ENCODE results near the gene COL12A1. TPM values are rescaled to one million over a fixed set of nuclear protein-coding genes. Genes with fewer than 3 reads are reported as not detected.

Gene COL12A1
- polyA plus RNA-seq, 4 donors = 0.67 to 32.3 (median 7.1) TPM

DNA sequence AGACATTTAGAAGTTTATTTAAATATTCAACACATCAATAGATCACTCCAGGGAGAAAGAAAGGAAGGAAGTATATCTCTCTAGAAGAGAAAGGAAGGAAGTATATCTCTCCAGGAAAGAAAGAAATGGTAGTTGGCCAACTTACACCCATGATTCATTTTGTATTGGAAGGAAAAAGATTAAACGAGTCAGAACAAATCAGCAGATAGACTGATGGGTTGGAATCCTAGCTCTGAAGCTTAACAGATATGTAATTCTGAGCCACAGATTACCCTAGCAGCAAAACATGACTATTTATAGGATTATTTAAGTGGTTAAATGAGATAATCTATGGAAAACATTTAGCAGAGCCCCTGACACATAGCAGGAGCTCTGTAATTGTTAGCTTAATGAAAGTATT, 27.1 kb downstream of the COL12A1 start:
- Histone ChIP-seq H3K9me3 (ENCODE audit: control insufficient read depth in 2 of 2, insufficient read depth in 1 of 2, low read depth in 1 of 2, low read length in 1 of 2) (no peaks in the 10 kb centered on the region), H3K27ac (ENCODE audit: low read depth in 1 of 3, low read length in 2 of 3) (no peak overlapping the region), H3K36me3 (ENCODE audit: control insufficient read depth in 3 of 3, insufficient read depth in 2 of 3, low read depth in 1 of 3, low read length in 3 of 3) (no peaks in the 10 kb centered on the region), H3K4me3 (ENCODE audit: low read depth in 1 of 3, low read length in 3 of 3) (no peak overlapping the region), H3K27me3 (ENCODE audit: control insufficient read depth in 3 of 3, insufficient read depth in 3 of 3, low read length in 3 of 3) (no peaks in the 10 kb centered on the region), H3K4me1 (ENCODE audit: control insufficient read depth in 3 of 3, insufficient read depth in 2 of 3, low read depth in 1 of 3, low read length in 2 of 3) (no peaks in the 10 kb centered on the region)
- 51 to 67% (median 53%) methylated on average over 1 of the region's 1 CpG for WGBS, 3 donors
- no peak for DNase-seq
- FAIRE-seq = no peak

DNA sequence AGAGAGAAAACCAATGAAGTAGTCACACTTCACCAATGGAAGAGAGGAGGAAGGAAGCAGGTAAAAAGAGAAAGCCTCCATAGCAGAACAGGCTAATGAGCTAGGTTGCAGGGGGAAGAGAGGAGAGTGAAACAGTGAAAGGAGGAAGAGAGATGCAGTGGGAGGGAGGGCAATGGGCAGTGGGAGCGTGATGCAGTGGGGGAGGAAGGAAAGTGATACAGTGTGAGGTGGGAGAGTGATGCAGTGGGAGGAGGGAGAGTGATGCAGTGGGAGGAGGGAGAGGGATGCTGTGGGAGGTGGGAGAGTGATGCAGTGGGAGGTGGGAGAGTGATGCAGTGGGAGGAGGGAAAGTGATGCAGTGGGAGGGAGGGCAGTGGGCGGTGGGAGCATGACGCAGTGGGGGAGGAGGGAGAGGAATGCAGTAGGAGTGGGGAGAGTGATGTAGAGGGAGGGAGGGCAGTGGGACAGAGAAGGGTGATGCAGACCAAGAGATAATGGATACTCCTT, 29.7 kb downstream of the COL12A1 start:
- 74 to 79% (median 77%) methylated on average over 3 of the region's 3 CpGs for WGBS, 3 donors
- no peaks in the 10 kb centered on the region for H3K36me3 ChIP-seq (ENCODE audit: control insufficient read depth in 3 of 3, insufficient read depth in 2 of 3, low read depth in 1 of 3, low read length in 3 of 3)
- no peak for DNase-seq
- FAIRE-seq = no peak
- no peaks in the 10 kb centered on the region for H3K4me1 ChIP-seq (ENCODE audit: control insufficient read depth in 3 of 3, insufficient read depth in 2 of 3, low read depth in 1 of 3, low read length in 2 of 3)
- H3K9me3 ChIP-seq (ENCODE audit: control insufficient read depth in 2 of 2, insufficient read depth in 1 of 2, low read depth in 1 of 2, low read length in 1 of 2) = no peaks in the 10 kb centered on the region
- H3K27ac ChIP-seq (ENCODE audit: low read depth in 1 of 3, low read length in 2 of 3) = no peak overlapping the region
- H3K4me3 ChIP-seq (ENCODE audit: low read depth in 1 of 3, low read length in 3 of 3) = no peak overlapping the region
- no peaks in the 10 kb centered on the region for H3K27me3 ChIP-seq (ENCODE audit: control insufficient read depth in 3 of 3, insufficient read depth in 3 of 3, low read length in 3 of 3)

DNA sequence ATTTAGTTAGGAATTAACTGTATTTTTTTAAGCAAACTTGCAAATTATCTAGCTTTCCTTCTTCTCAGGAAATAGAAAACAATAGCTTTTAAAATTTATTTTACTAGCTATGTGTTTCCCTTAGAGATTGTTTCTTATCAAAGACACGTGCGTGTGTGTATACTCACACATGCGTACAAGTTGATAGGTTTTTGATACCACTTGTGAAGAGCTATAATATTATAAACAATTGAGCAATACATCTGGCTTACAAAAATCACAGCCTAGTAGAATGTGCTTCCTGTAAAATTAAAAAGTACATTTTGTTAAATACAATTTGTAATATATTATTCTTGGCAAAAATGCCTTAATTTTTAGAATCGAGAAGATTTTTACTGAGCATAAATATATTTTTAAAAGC, 33.9 kb downstream of the COL12A1 start:
- H3K27ac ChIP-seq (ENCODE audit: low read depth in 1 of 3, low read length in 2 of 3) = no peak overlapping the region
- H3K27me3 ChIP-seq (ENCODE audit: control insufficient read depth in 3 of 3, insufficient read depth in 3 of 3, low read length in 3 of 3) = no peaks in the 10 kb centered on the region
- H3K4me3 ChIP-seq (ENCODE audit: low read depth in 1 of 3, low read length in 3 of 3) = no peak overlapping the region
- WGBS, 3 donors = 52 to 75% (median 71%) methylated on average over 4 of the region's 4 CpGs
- FAIRE-seq = peak; percentile 36
- H3K36me3 ChIP-seq (ENCODE audit: control insufficient read depth in 3 of 3, insufficient read depth in 2 of 3, low read depth in 1 of 3, low read length in 3 of 3) = no peaks in the 10 kb centered on the region
- no peaks in the 10 kb centered on the region for H3K4me1 ChIP-seq (ENCODE audit: control insufficient read depth in 3 of 3, insufficient read depth in 2 of 3, low read depth in 1 of 3, low read length in 2 of 3)
- H3K9me3 ChIP-seq (ENCODE audit: control insufficient read depth in 2 of 2, insufficient read depth in 1 of 2, low read depth in 1 of 2, low read length in 1 of 2) = no peaks in the 10 kb centered on the region
- DNase-seq = no peak

DNA sequence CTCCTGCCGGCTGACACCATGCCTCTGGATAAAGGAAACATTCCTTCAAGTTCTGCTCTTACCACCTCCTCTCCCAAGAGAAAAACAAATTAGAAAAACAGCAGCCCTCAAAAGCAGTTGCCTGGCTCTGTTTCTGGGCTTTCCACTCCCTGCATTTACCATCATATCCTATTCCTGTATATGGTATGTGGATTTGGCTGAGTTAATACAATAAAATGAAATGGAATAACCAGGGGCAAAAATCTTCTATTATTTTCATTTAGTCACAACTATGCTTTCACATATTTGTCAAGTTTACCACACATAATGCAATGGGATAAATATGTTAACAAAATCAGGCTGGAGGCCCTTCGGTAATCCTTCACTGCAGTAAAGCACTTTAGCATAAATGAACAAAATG, 34.3 kb downstream of the COL12A1 start:
- H3K27ac ChIP-seq (ENCODE audit: low read depth in 1 of 3, low read length in 2 of 3) = no peak overlapping the region
- DNase-seq = no peak
- no peak for FAIRE-seq
- H3K27me3 ChIP-seq (ENCODE audit: control insufficient read depth in 3 of 3, insufficient read depth in 3 of 3, low read length in 3 of 3) = no peaks in the 10 kb centered on the region
- no peaks in the 10 kb centered on the region for H3K36me3 ChIP-seq (ENCODE audit: control insufficient read depth in 3 of 3, insufficient read depth in 2 of 3, low read depth in 1 of 3, low read length in 3 of 3)
- H3K4me3 ChIP-seq (ENCODE audit: low read depth in 1 of 3, low read length in 3 of 3) = no peak overlapping the region
- no peaks in the 10 kb centered on the region for H3K9me3 ChIP-seq (ENCODE audit: control insufficient read depth in 2 of 2, insufficient read depth in 1 of 2, low read depth in 1 of 2, low read length in 1 of 2)
- H3K4me1 ChIP-seq (ENCODE audit: control insufficient read depth in 3 of 3, insufficient read depth in 2 of 3, low read depth in 1 of 3, low read length in 2 of 3) = no peaks in the 10 kb centered on the region
- WGBS, 3 donors = 62 to 86% (median 74%) methylated on average over 2 of the region's 2 CpGs

DNA sequence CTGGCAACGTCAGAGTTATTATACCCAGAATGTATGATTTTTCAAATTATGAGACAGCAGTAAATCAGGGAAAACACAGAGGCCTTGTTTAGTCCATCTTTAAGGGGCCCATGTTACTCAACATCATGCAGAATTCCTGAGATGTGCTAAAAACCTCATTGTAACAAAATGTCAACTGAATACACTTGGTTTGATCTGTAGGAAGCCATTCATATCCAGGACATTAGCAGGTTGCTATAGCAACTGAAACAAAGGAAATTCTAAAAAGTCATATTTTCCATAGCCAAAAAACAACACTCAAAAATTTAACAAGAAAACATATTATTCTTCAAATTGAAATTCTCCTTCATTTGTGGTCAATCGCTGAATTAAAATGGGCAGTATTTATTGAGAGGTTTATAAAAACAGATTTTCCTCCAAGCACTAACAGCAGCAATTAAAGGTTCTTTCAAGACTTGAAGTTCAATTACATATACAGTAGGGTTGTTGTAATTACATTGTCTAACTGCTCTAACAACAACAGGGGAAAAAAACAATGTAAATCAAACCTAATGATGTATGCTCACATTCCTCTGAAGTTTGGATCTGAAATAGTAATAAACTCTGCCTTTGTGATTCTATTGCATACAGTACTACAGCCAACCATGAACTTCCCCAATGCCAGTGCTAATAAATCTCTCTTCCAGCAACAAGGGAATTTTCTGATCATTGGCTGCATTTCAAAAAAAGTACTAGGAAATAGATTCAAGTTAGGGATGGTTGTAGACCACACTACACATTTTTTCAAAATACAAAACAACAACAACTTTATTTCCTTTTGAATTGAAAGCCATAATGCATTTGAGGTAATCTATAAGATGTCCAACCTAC, 34.9 kb downstream of the COL12A1 start:
- FAIRE-seq = no peak
- H3K4me1 ChIP-seq (ENCODE audit: control insufficient read depth in 3 of 3, insufficient read depth in 2 of 3, low read depth in 1 of 3, low read length in 2 of 3) = no peaks in the 10 kb centered on the region
- no peaks in the 10 kb centered on the region for H3K9me3 ChIP-seq (ENCODE audit: control insufficient read depth in 2 of 2, insufficient read depth in 1 of 2, low read depth in 1 of 2, low read length in 1 of 2)
- H3K27ac ChIP-seq (ENCODE audit: low read depth in 1 of 3, low read length in 2 of 3) = no peak overlapping the region
- WGBS, 3 donors = 44 to 52% (median 47%) methylated on average over 2 of the region's 2 CpGs
- no peaks in the 10 kb centered on the region for H3K27me3 ChIP-seq (ENCODE audit: control insufficient read depth in 3 of 3, insufficient read depth in 3 of 3, low read length in 3 of 3)
- H3K4me3 ChIP-seq (ENCODE audit: low read depth in 1 of 3, low read length in 3 of 3) = no peak overlapping the region
- peak in 1 of 2 donors; percentile 6 for DNase-seq
- H3K36me3 ChIP-seq (ENCODE audit: control insufficient read depth in 3 of 3, insufficient read depth in 2 of 3, low read depth in 1 of 3, low read length in 3 of 3) = no peaks in the 10 kb centered on the region

DNA sequence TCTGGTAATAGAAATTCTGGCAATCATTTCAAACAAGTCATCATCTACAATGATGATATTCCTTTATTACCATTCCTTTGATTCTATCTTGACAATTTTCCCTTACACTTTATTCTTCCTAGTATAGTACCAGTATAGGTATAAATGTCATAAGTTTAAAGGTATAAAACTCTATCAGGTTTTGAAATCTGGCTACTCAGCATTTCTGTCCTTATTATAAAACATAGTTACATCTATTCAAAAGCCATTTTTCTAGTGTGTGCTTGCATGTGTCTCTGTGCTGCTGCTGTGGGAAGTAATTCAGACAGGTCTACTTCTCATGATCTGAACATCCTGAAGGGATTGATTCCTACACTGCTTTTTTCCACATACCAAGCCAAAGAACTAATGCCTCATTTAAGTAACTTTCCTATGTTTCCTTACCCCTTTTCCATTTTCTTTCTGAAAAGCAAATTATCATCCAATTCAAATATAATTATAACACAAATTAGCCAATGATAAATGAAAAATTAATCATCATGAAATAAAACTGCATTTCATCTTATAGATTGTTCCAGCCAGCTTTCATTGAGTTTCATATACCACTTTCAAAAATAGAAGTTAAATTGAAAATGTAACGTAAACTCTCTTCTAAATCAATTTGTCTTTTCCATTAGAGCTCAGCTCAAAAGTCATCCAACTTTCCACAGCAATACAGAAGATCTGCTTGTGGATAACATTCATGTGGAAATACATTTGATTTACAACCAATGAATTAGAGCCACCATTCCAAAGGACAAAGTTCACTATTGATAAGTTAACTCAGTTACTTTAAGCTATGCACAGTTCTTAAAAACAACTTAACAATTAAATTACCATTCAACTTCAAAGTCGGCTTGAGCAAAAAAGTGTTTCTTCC, 35.9 kb downstream of the COL12A1 start:
- no peaks in the 10 kb centered on the region for H3K4me1 ChIP-seq (ENCODE audit: control insufficient read depth in 3 of 3, insufficient read depth in 2 of 3, low read depth in 1 of 3, low read length in 2 of 3)
- H3K9me3 ChIP-seq (ENCODE audit: control insufficient read depth in 2 of 2, insufficient read depth in 1 of 2, low read depth in 1 of 2, low read length in 1 of 2) = no peaks in the 10 kb centered on the region
- 16 to 57% (median 21%) methylated on average over 2 of the region's 2 CpGs for WGBS, 3 donors
- H3K27ac ChIP-seq (ENCODE audit: low read depth in 1 of 3, low read length in 2 of 3) = no peak overlapping the region
- no peak overlapping the region for H3K4me3 ChIP-seq (ENCODE audit: low read depth in 1 of 3, low read length in 3 of 3)
- H3K36me3 ChIP-seq (ENCODE audit: control insufficient read depth in 3 of 3, insufficient read depth in 2 of 3, low read depth in 1 of 3, low read length in 3 of 3) = no peaks in the 10 kb centered on the region
- FAIRE-seq = no peak
- no peaks in the 10 kb centered on the region for H3K27me3 ChIP-seq (ENCODE audit: control insufficient read depth in 3 of 3, insufficient read depth in 3 of 3, low read length in 3 of 3)
- peak; percentile 39 to 44 for DNase-seq

DNA sequence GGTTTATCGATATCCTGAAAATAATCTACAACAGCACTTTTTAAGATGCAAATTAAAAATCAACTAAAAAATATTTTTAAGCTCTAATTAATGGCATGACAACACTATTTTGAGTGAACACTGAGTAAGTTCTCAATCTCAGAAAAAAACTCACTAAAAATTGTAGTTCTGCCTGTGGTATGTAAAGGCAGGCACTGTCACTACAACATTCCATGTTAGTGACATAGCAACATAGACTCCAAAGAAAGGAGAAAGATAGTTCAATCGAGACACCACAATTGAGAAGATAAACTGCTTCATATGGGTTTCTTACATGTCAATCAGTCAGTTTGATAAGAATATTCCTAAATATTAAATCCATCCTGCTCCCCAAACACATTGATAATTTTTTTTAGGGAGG, 38.0 kb downstream of the COL12A1 start:
- H3K9me3 ChIP-seq (ENCODE audit: control insufficient read depth in 2 of 2, insufficient read depth in 1 of 2, low read depth in 1 of 2, low read length in 1 of 2) = no peaks in the 10 kb centered on the region
- no peaks in the 10 kb centered on the region for H3K27me3 ChIP-seq (ENCODE audit: control insufficient read depth in 3 of 3, insufficient read depth in 3 of 3, low read length in 3 of 3)
- 75 to 83% (median 82%) methylated on average over 2 of the region's 2 CpGs for WGBS, 3 donors
- FAIRE-seq = no peak
- H3K4me3 ChIP-seq (ENCODE audit: low read depth in 1 of 3, low read length in 3 of 3) = no peak overlapping the region
- H3K36me3 ChIP-seq (ENCODE audit: control insufficient read depth in 3 of 3, insufficient read depth in 2 of 3, low read depth in 1 of 3, low read length in 3 of 3) = no peaks in the 10 kb centered on the region
- H3K4me1 ChIP-seq (ENCODE audit: control insufficient read depth in 3 of 3, insufficient read depth in 2 of 3, low read depth in 1 of 3, low read length in 2 of 3) = no peaks in the 10 kb centered on the region
- DNase-seq = no peak
- H3K27ac ChIP-seq (ENCODE audit: low read depth in 1 of 3, low read length in 2 of 3) = no peak overlapping the region

DNA sequence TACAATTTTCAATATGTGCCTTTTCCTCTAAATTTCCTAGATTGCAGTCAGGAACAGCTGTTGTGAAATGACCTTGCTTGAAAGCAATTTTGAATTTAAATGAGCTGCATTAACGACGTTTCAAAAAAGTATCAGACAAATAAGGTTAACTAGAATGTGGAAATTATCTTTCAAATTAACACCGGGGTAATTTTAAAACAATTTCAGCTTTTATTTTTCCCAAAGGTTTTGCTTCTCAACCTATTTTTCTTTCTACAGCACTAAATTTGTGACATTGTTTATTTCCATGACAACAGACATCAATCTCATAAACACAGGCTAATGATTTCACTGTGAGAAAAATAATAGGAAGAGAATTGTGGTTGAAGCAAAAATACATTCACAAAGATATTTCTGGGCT, 38.5 kb downstream of the COL12A1 start:
- FAIRE-seq (no peak), DNase-seq (no peak)
- H3K9me3 ChIP-seq (ENCODE audit: control insufficient read depth in 2 of 2, insufficient read depth in 1 of 2, low read depth in 1 of 2, low read length in 1 of 2) = no peaks in the 10 kb centered on the region
- no peak overlapping the region for H3K27ac ChIP-seq (ENCODE audit: low read depth in 1 of 3, low read length in 2 of 3)
- H3K36me3 ChIP-seq (ENCODE audit: control insufficient read depth in 3 of 3, insufficient read depth in 2 of 3, low read depth in 1 of 3, low read length in 3 of 3) = no peaks in the 10 kb centered on the region
- no peaks in the 10 kb centered on the region for H3K27me3 ChIP-seq (ENCODE audit: control insufficient read depth in 3 of 3, insufficient read depth in 3 of 3, low read length in 3 of 3)
- WGBS, 3 donors = 53 to 64% (median 59%) methylated on average over 3 of the region's 3 CpGs
- no peaks in the 10 kb centered on the region for H3K4me1 ChIP-seq (ENCODE audit: control insufficient read depth in 3 of 3, insufficient read depth in 2 of 3, low read depth in 1 of 3, low read length in 2 of 3)
- no peak overlapping the region for H3K4me3 ChIP-seq (ENCODE audit: low read depth in 1 of 3, low read length in 3 of 3)
